ENCODE data around the gene FBXW9. TPM values are rescaled to one million over a fixed set of nuclear protein-coding genes. Genes with fewer than 3 reads are reported as not detected.

Gene FBXW9
- total RNA-seq, 1 experiment from 2014 or later, result 14.0 TPM

GRCh38 chr19:12723381-12723640, 26.9 kb upstream of the FBXW9 start:
- RAD21 ChIA-PET (ENCODE audit: low non-redundant PET in 1 of 2, low total read pairs in 2 of 2, uncharacterized antibody in 2 of 2, unreplicated experiment in 2 of 2), result interaction anchor here (0.5 to 1.0 kb wide), 2 partner anchors 11 to 50 kb away, joined by 3 to 5 read pairs; no protein-coding TSS in a partner anchor
- TF ChIP-seq EGR1 (IDR thresholded peaks at IDR 0.05; ENCODE audit: low read depth) (no peak), ZFX (IDR thresholded peaks at IDR 0.05) (no peak), YY1 (IDR thresholded peaks at IDR 0.05; ENCODE audit: extremely low read depth, insufficient replicate concordance, low read depth, low read length) (no peak), ZNF274 (IDR thresholded peaks at IDR 0.05; ENCODE audit: low read depth, low read length) (no peak), ATF3 (IDR thresholded peaks at IDR 0.05) (no peak), RAD21 (IDR thresholded peaks at IDR 0.05; ENCODE audit: low read depth) (no peak), EZH2phosphoT487 (IDR thresholded peaks at IDR 0.05; ENCODE audit: borderline replicate concordance) (no peak), CEBPB (IDR thresholded peaks at IDR 0.05; ENCODE audit: low read depth) (no peak), FOSL1 (IDR thresholded peaks at IDR 0.05; ENCODE audit: low read depth) (no peak), TCF7L2 (IDR thresholded peaks at IDR 0.05; ENCODE audit: borderline replicate concordance, extremely low read depth, insufficient read depth, insufficient read length) (no peak), EZH2 (IDR thresholded peaks at IDR 0.05) (no peak), SP1 (IDR thresholded peaks at IDR 0.05; ENCODE audit: low read depth) (no peak), POLR2A (IDR thresholded peaks at IDR 0.05; ENCODE audit: borderline replicate concordance, extremely low read depth, insufficient read depth, insufficient read length) (no peak), REST (IDR thresholded peaks at IDR 0.05; ENCODE audit: low read depth) (no peak)
- TF ChIP-seq, protein P1, sequence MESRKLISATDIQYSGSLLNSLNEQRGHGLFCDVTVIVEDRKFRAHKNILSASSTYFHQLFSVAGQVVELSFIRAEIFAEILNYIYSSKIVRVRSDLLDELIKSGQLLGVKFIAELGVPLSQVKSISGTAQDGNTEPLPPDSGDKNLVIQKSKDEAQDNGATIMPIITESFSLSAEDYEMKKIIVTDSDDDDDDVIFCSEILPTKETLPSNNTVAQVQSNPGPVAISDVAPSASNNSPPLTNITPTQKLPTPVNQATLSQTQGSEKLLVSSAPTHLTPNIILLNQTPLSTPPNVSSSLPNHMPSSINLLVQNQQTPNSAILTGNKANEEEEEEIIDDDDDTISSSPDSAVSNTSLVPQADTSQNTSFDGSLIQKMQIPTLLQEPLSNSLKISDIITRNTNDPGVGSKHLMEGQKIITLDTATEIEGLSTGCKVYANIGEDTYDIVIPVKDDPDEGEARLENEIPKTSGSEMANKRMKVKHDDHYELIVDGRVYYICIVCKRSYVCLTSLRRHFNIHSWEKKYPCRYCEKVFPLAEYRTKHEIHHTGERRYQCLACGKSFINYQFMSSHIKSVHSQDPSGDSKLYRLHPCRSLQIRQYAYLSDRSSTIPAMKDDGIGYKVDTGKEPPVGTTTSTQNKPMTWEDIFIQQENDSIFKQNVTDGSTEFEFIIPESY (IDR thresholded peaks at IDR 0.05; ENCODE audit: extremely low read depth, insufficient replicate concordance, low read length), result no peak
- Histone ChIP-seq H3K27ac (ENCODE audit: low read depth, low read length) (peak overlapping the region; percentile 88), H3K4me3 (replicated peaks in 1 of 2; ENCODE audit: low read depth in 1 of 2, low read length in 2 of 2) (peak overlapping the region; percentile 82 to 93), H3K9me2 (ENCODE audit: insufficient read depth) (no peaks in the 10 kb centered on the region), H3K4me2 (ENCODE audit: low read length) (peak overlapping the region; percentile 78), H3K36me3 (ENCODE audit: control insufficient read depth in 1 of 2, insufficient read depth in 2 of 2, low read length in 2 of 2) (peaks cover 8 to 20% of the 10 kb centered on the region in 2 experiments; a peak in 3 of 4 replicates), H3K79me2 (ENCODE audit: insufficient read depth, low read length) (peaks cover 53% of the 10 kb centered on the region), H3K4me1 (ENCODE audit: control insufficient read depth in 1 of 2, insufficient read depth in 2 of 2, low read length in 2 of 2) (peaks cover 0 to 41% of the 10 kb centered on the region in 2 experiments; a peak in 3 of 4 replicates), H4K20me1 (ENCODE audit: insufficient read depth) (no peaks in the 10 kb centered on the region), H2AFZ (ENCODE audit: low read depth, low read length, poor library complexity, severe bottlenecking) (no peak overlapping the region), H3K9me3 (ENCODE audit: control insufficient read depth in 1 of 2, insufficient read depth in 1 of 2, low read depth in 1 of 2, low read length in 2 of 2) (no peaks in the 10 kb centered on the region), H3K27me3 (ENCODE audit: insufficient read depth, low read length) (no peaks in the 10 kb centered on the region), H3K9ac (ENCODE audit: low read length) (peak overlapping the region; percentile 93)
- DNase-seq (ENCODE audit: low read depth, low spot score) (no peak), ATAC-seq (no peak)
- CTCF ChIA-PET, result interaction anchor here (0.5 to 3.0 kb wide), 5 partner anchors 10 to 125 kb away, joined by 4 to 17 read pairs (median 4); partner anchors contain the start of gene TRIR
- BruUV-seq (replicated peaks), result no TSS peak
- POLR2A ChIA-PET, result interaction anchor here (0.5 to 3.9 kb wide), 5 partner anchors 10 to 404 kb away, joined by 3 to 32 read pairs (median 15); partner anchors contain the start of genes DHPS, GET3 and JUNB
- intact Hi-C loops (cut with micrococcal nuclease), result no loop called here
